ENCODE data around the gene AQP3. TPM values are rescaled to one million over a fixed set of nuclear protein-coding genes. Genes with fewer than 3 reads are reported as not detected.
A peak's percentile ranks its signal among the peaks of the same experiment; 100 is the strongest.

The AQP3 gene
- polyA plus RNA-seq, 2 of the 4 experiments (the other 2 are of a cell fraction) = 6.2 to 18.8 TPM

DNA sequence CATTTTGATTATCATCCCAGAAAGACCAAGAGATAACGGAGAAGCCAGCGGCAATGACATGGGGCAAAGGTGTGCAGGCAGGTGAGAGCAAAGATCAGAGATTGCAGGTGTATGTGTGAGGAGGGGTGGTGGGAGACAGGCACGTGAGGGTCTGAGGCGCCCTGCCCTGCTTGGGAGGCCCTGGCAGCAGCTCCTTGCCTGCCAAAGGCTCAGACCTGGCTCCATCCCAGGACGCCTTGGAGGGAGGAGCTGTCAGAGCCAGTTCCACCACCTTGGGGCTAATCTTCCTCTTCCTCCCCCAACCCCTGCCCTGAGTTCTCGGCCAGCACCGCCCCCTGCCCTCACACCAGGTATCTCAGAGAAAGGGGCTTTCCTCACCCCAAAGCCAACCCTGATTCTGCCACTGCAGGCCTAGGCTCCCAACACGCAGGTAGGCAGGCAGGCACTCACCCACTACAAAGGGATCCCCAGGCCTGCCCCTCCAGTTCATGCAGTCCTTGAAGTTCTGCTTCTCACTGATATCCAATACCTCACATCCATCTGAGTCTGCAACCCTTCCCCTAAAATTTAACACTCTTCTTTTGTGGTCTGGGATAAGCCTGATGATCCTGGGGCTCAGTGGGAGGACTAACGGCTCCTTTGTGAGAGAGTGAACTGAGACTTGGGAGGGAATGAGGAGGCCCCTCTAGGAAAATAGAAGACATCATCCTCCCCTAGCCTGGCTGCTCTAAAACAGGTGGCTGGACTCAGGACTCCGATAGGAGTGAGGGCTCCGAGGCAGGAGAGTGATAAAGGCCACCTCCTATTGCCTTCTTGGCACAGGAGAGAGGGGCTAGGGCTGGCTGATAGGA is 1.8 kb downstream of the AQP3 start:
- FAIRE-seq (no peak), ATAC-seq (no peak), DNase-seq (ENCODE audit: low read depth in 1 of 2, low spot score in 1 of 2) (no peak)
- ChIA-PET POLR2A (no interaction called here), CTCF (interaction anchor here (1.3 to 41.9 kb wide), 5 partner anchors 21 to 70 kb away, joined by 4 to 834 read pairs (median 30); partner anchors contain the start of genes AQP3 and NOL6)
- 87% methylated on average over 11 of the region's 11 CpGs for WGBS (ENCODE audit: missing lambda C conversion rate)
- Histone ChIP-seq H3K4me1 (peaks cover 42% of the 10 kb centered on the region), H3K4me2 (no peak overlapping the region), H3K9me3 (no peaks in the 10 kb centered on the region), H3K4me3 (no peak overlapping the region), H3K27ac (peak overlapping the region in 1 of 2 experiments; percentile 80; a peak in 3 of 6 replicates)
- TF ChIP-seq BHLHE40 (IDR thresholded peaks at IDR 0.05; ENCODE audit: low read depth, low read length) (no peak), NPAS2 (CRISPR knock-in tag; IDR thresholded peaks at IDR 0.05; ENCODE audit: borderline replicate concordance) (no peak), PHF8 (IDR thresholded peaks at IDR 0.05; ENCODE audit: borderline replicate concordance, low read depth) (no peak), TP53 (CRISPR knock-in tag; IDR thresholded peaks at IDR 0.05) (no peak), HOXB13 (CRISPR knock-in tag; IDR thresholded peaks at IDR 0.05; ENCODE audit: low read depth) (no peak)
- TF ChIP-seq, protein P1, sequence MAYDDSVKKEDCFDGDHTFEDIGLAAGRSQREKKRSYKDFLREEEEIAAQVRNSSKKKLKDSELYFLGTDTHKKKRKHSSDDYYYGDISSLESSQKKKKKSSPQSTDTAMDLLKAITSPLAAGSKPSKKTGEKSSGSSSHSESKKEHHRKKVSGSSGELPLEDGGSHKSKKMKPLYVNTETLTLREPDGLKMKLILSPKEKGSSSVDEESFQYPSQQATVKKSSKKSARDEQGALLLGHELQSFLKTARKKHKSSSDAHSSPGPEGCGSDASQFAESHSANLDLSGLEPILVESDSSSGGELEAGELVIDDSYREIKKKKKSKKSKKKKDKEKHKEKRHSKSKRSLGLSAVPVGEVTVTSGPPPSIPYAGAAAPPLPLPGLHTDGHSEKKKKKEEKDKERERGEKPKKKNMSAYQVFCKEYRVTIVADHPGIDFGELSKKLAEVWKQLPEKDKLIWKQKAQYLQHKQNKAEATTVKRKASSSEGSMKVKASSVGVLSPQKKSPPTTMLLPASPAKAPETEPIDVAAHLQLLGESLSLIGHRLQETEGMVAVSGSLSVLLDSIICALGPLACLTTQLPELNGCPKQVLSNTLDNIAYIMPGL (CRISPR knock-in tag; IDR thresholded peaks at IDR 0.05; ENCODE audit: borderline replicate concordance) = no peak

DNA sequence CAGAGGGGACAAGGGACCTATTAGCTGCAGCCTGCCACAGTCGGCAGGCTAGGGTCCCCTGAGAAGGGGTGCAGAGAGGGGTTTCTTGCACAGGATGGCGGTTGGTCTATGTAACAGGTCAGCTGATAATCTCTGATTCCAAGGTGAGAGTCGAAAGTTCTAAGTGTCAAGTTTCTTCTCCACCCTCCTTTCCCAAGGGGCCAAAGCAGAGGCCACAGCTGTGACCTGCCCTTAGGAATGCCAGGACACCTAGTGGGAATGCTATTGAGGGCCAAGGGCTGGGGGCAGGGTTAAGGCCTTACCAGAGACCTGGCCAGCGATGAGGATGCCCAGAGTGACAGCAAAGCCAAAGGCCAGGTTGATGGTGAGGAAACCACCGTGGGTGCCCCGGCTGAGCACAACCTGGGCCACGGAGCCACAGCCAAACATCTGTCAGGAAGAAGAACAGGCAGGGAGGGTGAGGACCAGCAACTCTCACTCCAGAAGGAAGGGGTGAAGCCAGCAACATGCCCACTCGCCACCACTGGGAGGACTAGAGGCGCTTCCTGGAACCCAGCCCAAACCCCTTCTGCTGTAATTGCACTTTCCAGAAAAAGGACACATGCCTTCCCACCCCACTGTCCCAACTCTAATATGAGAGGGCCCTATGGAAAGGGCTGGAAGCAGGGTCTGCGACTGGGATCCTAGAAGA is 3.8 kb downstream of the AQP3 start:
- 84% methylated on average over 10 of the region's 10 CpGs for WGBS (ENCODE audit: missing lambda C conversion rate)
- POLR2A ChIA-PET = interaction anchor here (0.6 to 0.7 kb wide), 2 partner anchors 34 to 113 kb away, joined by 3 to 5 read pairs; no protein-coding TSS in a partner anchor
- Histone ChIP-seq H3K4me2 (peak overlapping the region; percentile 49), H3K27ac (peak overlapping the region in 1 of 2 experiments; percentile 63; a peak in 4 of 6 replicates), H3K9me3 (no peaks in the 10 kb centered on the region), H3K4me3 (no peak overlapping the region), H3K4me1 (peaks cover 59% of the 10 kb centered on the region)
- ATAC-seq = no peak
- no peak for DNase-seq (ENCODE audit: low read depth in 1 of 2, low spot score in 1 of 2)
- TF ChIP-seq ZNF302 (CRISPR knock-in tag; IDR thresholded peaks at IDR 0.05) (no peak), ZC3H11A (IDR thresholded peaks at IDR 0.05) (no peak), RARB (CRISPR knock-in tag; IDR thresholded peaks at IDR 0.05) (no peak), HOXB5 (CRISPR knock-in tag; IDR thresholded peaks at IDR 0.05) (no peak), NR3C1 (IDR thresholded peaks at IDR 0.05) (no peak), NFE2L2 (conservative IDR thresholded peaks at IDR 0.05; ENCODE audit: low read length) (no peak), CEBPB (IDR thresholded peaks at IDR 0.05) (no peak), HOXB13 (CRISPR knock-in tag; IDR thresholded peaks at IDR 0.05; ENCODE audit: low read depth) (no peak), BHLHE40 (IDR thresholded peaks at IDR 0.05; ENCODE audit: low read depth, low read length) (no peak), EHMT2 (IDR thresholded peaks at IDR 0.05; ENCODE audit: low read depth) (no peak), RFX5 (IDR thresholded peaks at IDR 0.05) (no peak), PHF8 (IDR thresholded peaks at IDR 0.05; ENCODE audit: borderline replicate concordance, low read depth) (no peak), FOSB (CRISPR knock-in tag; IDR thresholded peaks at IDR 0.05) (no peak), CBX2 (IDR thresholded peaks at IDR 0.05; ENCODE audit: borderline replicate concordance, low read depth) (no peak)
- TF ChIP-seq, protein P2, sequence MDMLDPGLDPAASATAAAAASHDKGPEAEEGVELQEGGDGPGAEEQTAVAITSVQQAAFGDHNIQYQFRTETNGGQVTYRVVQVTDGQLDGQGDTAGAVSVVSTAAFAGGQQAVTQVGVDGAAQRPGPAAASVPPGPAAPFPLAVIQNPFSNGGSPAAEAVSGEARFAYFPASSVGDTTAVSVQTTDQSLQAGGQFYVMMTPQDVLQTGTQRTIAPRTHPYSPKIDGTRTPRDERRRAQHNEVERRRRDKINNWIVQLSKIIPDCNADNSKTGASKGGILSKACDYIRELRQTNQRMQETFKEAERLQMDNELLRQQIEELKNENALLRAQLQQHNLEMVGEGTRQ (IDR thresholded peaks at IDR 0.05) = no peak
- TF ChIP-seq, protein P3, sequence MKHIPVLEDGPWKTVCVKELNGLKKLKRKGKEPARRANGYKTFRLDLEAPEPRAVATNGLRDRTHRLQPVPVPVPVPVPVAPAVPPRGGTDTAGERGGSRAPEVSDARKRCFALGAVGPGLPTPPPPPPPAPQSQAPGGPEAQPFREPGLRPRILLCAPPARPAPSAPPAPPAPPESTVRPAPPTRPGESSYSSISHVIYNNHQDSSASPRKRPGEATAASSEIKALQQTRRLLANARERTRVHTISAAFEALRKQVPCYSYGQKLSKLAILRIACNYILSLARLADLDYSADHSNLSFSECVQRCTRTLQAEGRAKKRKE (CRISPR knock-in tag; IDR thresholded peaks at IDR 0.05; ENCODE audit: low read depth) = no peak
- TF ChIP-seq, protein P4, sequence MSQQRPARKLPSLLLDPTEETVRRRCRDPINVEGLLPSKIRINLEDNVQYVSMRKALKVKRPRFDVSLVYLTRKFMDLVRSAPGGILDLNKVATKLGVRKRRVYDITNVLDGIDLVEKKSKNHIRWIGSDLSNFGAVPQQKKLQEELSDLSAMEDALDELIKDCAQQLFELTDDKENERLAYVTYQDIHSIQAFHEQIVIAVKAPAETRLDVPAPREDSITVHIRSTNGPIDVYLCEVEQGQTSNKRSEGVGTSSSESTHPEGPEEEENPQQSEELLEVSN (IDR thresholded peaks at IDR 0.05; ENCODE audit: borderline replicate concordance, low read depth) = no peak
- CTCF ChIA-PET = interaction anchor here (0.7 to 41.9 kb wide), 5 partner anchors 9 to 328 kb away, joined by 3 to 834 read pairs (median 28); partner anchors contain the start of genes AQP3 and NOL6
- FAIRE-seq = no peak

Data from A549 (cell line).